Colonic mucosa (tissue), 4 donors: ENCODE measurements around the gene FREY1. TPM values are rescaled to one million over a fixed set of nuclear protein-coding genes. Genes with fewer than 3 reads are reported as not detected.

ENCODE experiments used
- DNase-seq: peaks from one replicate; pipeline ENCODE4 v3.0.0-alpha.2; 2020
- H3K27ac ChIP-seq: fragments of 200-600 bp; one replicate; pipeline ENCODE4 v1.8.0; 2021
- H3K27me3 ChIP-seq: fragments of 200-600 bp; one replicate; pipeline ENCODE4 v1.8.0; 2021
- H3K36me3 ChIP-seq: fragments of 200-600 bp; one replicate; pipeline ENCODE4 v1.8.0; 2021
- H3K4me1 ChIP-seq: fragments of 200-600 bp; one replicate; pipeline ENCODE4 v1.8.0; 2021; ENCODE audit warnings: mild to moderate bottlenecking
- H3K4me3 ChIP-seq: fragments of 200-600 bp; one replicate; pipeline ENCODE4 v1.8.0; 2021
- H3K9ac ChIP-seq, 2 donors: one replicate each; pipeline ENCODE4 v1.7.0; 2013; ENCODE audit warnings: control low read depth in 2 of 2, low read depth in 2 of 2, low read length in 2 of 2
- H3K9me3 ChIP-seq: fragments of 200-600 bp; one replicate; pipeline ENCODE4 v1.8.0; 2021
- intact Hi-C: fragments of 100-400 bp; cut with DNase I; formaldehyde crosslinking; loops from one replicate; pipeline ENCODE4 v1.14.1; 2022
- total RNA-seq, 2 donors: library from RNA; stranded (reverse); fragmentation: NEBNext Ultra II Directional in 1 of 2; extraction: Animal tissue kit (Norgen Biotek cat#: 25700) in 1 of 2; gene quantifications; one replicate each; pipeline ENCODE4 v1.2.1, GENCODE V29; 2021
- TF ChIP-seq, protein P1 (sequence below): fragments of 200-600 bp; IDR thresholded peaks from one replicate; pipeline ENCODE4 v1.8.0; 2022; ENCODE audit warnings: antibody characterized with exemption, mild to moderate bottlenecking
- donor health status: healthy.
- donor health status: DM: no; HTN: no; CAD: no.
- donor health status: DM: no; HTN: no; CAD: no.

Gene FREY1
- total RNA-seq, 2 donors from 2014 or later: 1.1 TPM; not detected in 1

DNA sequence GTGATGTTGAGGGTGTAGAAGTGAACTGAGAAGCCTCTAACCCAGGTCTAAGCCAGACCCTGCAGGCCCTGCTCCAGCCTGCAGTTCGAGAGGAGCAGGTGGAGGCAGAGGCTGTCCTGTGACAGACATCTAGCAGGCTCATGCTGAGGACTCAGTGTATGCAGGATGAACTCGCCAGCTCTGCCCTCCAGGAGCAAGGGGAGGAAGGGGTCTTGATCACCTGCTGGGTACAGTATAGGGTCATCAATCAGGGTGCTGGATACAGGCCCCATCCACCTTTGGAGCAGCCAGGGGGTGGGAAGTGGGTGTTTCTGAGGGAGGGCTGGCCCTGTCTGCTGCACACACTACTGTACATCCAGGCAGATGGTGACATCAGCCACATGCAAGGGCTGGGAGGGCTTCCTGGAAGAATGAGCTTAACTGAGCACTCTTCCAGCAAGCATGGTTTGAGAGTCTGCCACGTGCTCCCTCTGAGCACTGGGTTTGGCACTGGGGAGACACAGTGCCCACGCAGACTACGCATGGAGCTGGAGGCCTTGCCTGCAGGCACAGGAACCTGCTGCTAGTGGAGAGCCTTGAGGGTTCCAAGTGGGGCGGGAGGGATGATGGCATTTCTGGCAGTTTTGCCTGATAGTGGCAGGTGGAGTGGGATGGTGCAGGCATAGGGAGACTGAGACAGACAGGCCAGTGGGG, 12.4 kb downstream of the FREY1 start:
- no peak overlapping the region for H3K4me3 ChIP-seq
- H3K27me3 ChIP-seq: peaks cover 7% of the 10 kb centered on the region
- intact Hi-C loops: no loop called here

DNA sequence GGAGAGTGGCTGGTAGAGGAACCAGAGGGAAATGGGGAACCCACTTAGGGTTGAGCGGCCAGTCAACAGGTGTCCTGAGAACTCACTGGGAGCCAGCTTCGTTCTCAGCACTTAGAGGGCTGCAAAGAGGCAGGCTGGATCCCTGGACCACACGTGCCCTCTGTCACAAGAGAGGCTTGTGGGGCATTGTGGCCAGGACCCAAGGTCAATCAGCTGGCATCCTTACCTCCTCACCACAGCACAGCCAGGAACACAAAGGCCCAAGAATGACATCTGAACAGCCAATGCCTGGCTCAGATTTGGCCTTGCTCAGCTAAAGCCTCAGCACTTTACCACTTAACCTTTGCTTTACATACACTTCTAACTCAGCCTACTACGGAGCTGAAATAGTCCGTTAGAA, 14.2 kb downstream of the FREY1 start:
- Histone ChIP-seq H3K27ac (no peak overlapping the region), H3K36me3 (no peaks in the 10 kb centered on the region), H3K9ac (no peak overlapping the region), H3K4me1 (no peaks in the 10 kb centered on the region), H3K4me3 (no peak overlapping the region), H3K9me3 (no peaks in the 10 kb centered on the region), H3K27me3 (no peaks in the 10 kb centered on the region)
- intact Hi-C loops: no loop called here
- TF ChIP-seq, protein P1, sequence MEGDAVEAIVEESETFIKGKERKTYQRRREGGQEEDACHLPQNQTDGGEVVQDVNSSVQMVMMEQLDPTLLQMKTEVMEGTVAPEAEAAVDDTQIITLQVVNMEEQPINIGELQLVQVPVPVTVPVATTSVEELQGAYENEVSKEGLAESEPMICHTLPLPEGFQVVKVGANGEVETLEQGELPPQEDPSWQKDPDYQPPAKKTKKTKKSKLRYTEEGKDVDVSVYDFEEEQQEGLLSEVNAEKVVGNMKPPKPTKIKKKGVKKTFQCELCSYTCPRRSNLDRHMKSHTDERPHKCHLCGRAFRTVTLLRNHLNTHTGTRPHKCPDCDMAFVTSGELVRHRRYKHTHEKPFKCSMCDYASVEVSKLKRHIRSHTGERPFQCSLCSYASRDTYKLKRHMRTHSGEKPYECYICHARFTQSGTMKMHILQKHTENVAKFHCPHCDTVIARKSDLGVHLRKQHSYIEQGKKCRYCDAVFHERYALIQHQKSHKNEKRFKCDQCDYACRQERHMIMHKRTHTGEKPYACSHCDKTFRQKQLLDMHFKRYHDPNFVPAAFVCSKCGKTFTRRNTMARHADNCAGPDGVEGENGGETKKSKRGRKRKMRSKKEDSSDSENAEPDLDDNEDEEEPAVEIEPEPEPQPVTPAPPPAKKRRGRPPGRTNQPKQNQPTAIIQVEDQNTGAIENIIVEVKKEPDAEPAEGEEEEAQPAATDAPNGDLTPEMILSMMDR: no peak
- DNase-seq: no peak

More for the DNA sequence above, 12.4 kb downstream of the FREY1 start:
- H3K9ac ChIP-seq: no peak overlapping the region
- DNase-seq: no peak
- H3K4me1 ChIP-seq: peaks cover 8% of the 10 kb centered on the region
- TF ChIP-seq, protein P1: no peak
- H3K27ac ChIP-seq: no peak overlapping the region
- H3K9me3 ChIP-seq: no peaks in the 10 kb centered on the region
- no peaks in the 10 kb centered on the region for H3K36me3 ChIP-seq

DNA sequence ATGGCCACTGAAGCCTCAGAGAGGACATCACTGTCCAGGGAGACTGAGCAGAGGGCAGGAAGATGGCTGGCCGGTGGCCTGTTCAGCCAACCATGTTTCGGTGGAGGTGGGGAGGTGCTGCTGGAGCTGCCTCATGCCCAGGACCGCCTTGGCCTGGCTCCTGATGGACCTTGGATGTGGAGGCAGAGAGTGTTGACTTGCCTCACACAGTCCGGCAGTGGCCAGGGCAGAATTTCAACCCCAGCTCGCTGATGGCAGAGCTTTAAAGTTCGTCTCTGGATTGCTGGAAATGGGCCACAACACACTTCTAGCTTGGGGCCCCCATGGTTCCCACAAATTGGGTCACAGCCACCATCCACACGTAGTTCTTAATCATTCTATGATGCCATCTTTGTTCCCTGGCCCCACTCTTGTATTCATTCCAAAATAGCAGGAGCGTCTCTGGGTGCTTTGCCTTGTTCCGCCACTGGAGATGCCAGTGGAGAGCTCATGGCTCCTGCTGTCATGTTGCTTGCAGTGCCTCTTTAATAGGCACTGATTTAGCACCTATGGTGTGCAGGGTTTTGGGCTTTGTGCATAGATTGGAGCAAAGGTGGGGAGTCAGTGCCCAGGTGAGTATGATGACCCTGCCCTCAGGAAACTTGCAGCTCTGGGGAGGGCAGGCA, 16.1 kb downstream of the FREY1 start:
- Histone ChIP-seq H3K4me1 (peaks cover 1% of the 10 kb centered on the region), H3K27ac (no peak overlapping the region), H3K36me3 (no peaks in the 10 kb centered on the region), H3K4me3 (no peak overlapping the region), H3K9me3 (no peaks in the 10 kb centered on the region), H3K9ac (no peak overlapping the region), H3K27me3 (no peaks in the 10 kb centered on the region)
- intact Hi-C loops: no loop called here
- DNase-seq: no peak
- TF ChIP-seq, protein P1: no peak

DNA sequence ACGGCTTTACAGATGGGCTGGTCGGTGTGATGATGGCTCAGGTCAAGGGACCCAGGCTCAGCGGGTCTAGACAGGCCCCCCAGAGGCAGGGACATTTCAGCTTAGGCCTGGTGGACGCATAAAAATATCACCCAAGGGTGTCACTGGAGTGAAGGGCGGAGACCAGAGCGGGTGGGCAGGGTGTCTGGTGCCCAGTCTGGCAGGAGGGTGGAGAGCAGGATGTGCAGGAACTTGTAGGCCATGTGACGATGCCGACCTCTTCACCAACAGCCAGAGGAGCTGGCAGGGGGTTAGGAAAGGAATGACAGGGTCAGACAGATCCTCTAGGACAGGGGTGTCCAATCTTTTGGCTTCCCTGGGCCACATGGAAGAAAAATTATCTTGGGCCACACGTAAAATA, 17.1 kb downstream of the FREY1 start:
- Histone ChIP-seq H3K4me3 (no peak overlapping the region), H3K27me3 (no peaks in the 10 kb centered on the region), H3K4me1 (peaks cover 4% of the 10 kb centered on the region), H3K36me3 (no peaks in the 10 kb centered on the region), H3K27ac (no peak overlapping the region), H3K9me3 (no peaks in the 10 kb centered on the region), H3K9ac (no peak overlapping the region)
- intact Hi-C loops: no loop called here
- TF ChIP-seq, protein P1: no peak
- no peak for DNase-seq

DNA sequence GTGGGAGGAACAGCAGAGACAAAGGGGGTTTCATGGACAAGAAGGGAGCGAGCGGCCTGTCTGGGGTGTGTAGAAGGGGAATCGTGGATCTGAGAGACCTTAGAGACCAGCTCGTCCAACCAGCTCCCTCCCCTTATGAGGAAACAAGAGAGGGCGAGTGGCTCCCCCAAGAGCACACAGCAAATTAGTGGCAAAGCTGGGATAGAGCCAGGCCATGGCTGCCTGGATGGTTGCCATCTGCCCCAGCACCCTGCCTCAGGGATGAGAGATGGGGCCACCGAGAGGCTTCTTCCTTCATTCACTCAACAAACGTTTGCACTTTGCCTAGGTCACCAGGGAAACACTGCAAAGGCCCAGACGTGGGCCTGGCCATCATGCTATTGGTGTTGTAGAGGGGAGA, 17.5 kb downstream of the FREY1 start:
- no peak overlapping the region for H3K27ac ChIP-seq
- no peak for DNase-seq
- TF ChIP-seq, protein P1: no peak
- no peaks in the 10 kb centered on the region for H3K9me3 ChIP-seq
- no peaks in the 10 kb centered on the region for H3K27me3 ChIP-seq
- intact Hi-C loops: no loop called here
- H3K36me3 ChIP-seq: no peaks in the 10 kb centered on the region
- H3K4me3 ChIP-seq: no peak overlapping the region
- H3K9ac ChIP-seq: no peak overlapping the region
- peaks cover 4% of the 10 kb centered on the region for H3K4me1 ChIP-seq
